Small intestine (tissue), 7 donors: ENCODE results near the gene IRF9. TPM values are rescaled to one million over a fixed set of nuclear protein-coding genes. Genes with fewer than 3 reads are reported as not detected.
"Not testable (repeated sequence)": the region's sequence is repeated elsewhere in the genome, so short reads cannot be mapped to it uniquely, and the experiment has no call there.

Source experiments
- DNase-seq, 2 donors: peaks; one replicate each; pipeline versions ENCODE4 v3.0.0 to v3.0.0-alpha.2; 2013
- FAIRE-seq: peaks from 2 replicates; lab custom pipeline; 2012; peaks lifted over from hg19 to GRCh38; lab: Jason Lieb, UNC
- H3K27ac ChIP-seq, 3 donors: one replicate each; pipeline ENCODE4 v1.5.1; 2013; ENCODE audit warnings: low read length in 2 of 3, mild to moderate bottlenecking in 2 of 3, control low read depth in 1 of 3, inconsistent platforms in 1 of 3, low read depth in 1 of 3, moderate library complexity in 1 of 3
- H3K27me3 ChIP-seq, 3 donors: one replicate each; pipeline ENCODE4 v1.6.1; 2013; ENCODE audit warnings: low read length in 3 of 3, inconsistent platforms in 1 of 3; ENCODE audit not compliant: control insufficient read depth in 3 of 3, insufficient read depth in 3 of 3
- H3K36me3 ChIP-seq, 3 donors: one replicate each; pipeline ENCODE4 v1.6.1; 2013; ENCODE audit warnings: low read length in 3 of 3, inconsistent platforms in 1 of 3, low read depth in 1 of 3, mild to moderate bottlenecking in 1 of 3, moderate library complexity in 1 of 3; ENCODE audit not compliant: control insufficient read depth in 3 of 3, insufficient read depth in 2 of 3
- H3K4me1 ChIP-seq, 3 donors: one replicate each; pipeline ENCODE4 v1.6.1; 2013; ENCODE audit warnings: low read length in 2 of 3, inconsistent platforms in 1 of 3, low read depth in 1 of 3, mild to moderate bottlenecking in 1 of 3, moderate library complexity in 1 of 3; ENCODE audit not compliant: control insufficient read depth in 3 of 3, insufficient read depth in 2 of 3
- H3K4me3 ChIP-seq, 3 donors: one replicate each; pipeline ENCODE4 v1.5.1; 2013; ENCODE audit warnings: low read length in 3 of 3, control low read depth in 1 of 3, inconsistent platforms in 1 of 3, low read depth in 1 of 3, mild to moderate bottlenecking in 1 of 3, moderate library complexity in 1 of 3
- H3K9me3 ChIP-seq, 2 donors: one replicate each; pipeline ENCODE4 v1.6.1; 2013; ENCODE audit warnings: low read depth in 1 of 2, low read length in 1 of 2; ENCODE audit not compliant: control insufficient read depth in 2 of 2, insufficient read depth in 1 of 2
- WGBS, 3 donors: extraction: QIAGEN DNeasy Blood & Tissue Kit; methylation state at CpG; one replicate each; pipeline ENCODE4 v1.1.7; 2013; 5-methylcytosine and 5-hydroxymethylcytosine counted together
- polyA plus RNA-seq, 4 donors: library from polyadenylated mRNA; stranded (reverse) in 3 of 4; unstranded in 1 of 4; fragments of 200-250 nt in 3 of 4; fragments of 120-200 nt in 1 of 4; gene quantifications; one replicate each; pipeline versions ENCODE4 v1.2.1 to v1.2.3, GENCODE V29; 2013
- donor health status: healthy with polysubstance abuse.
- donor health status: control.
- donor health status: control.
- donor health status: Bipolar disorder and iron deficiency.
- donor health status: healthy.

The IRF9 gene
- polyA plus RNA-seq, 4 donors, result 36.9 to 90.9 (median 63.3) TPM

- Histone ChIP-seq H3K36me3 (peaks cover 2 to 32% (median 2%) of the 10 kb centered on the region in 3 donors), H3K27ac (peak overlapping the region; percentile 93 to 99 (median 94)), H3K4me3 (peak overlapping the region; percentile 65 to 96 (median 86)), H3K9me3 (no peaks in the 10 kb centered on the region), H3K4me1 (peaks cover 0 to 26% (median 5%) of the 10 kb centered on the region in 3 donors), H3K27me3 (no peaks in the 10 kb centered on the region)
- no peak for FAIRE-seq
- DNase-seq, result no peak
- WGBS, 3 donors, result 29 to 58% (median 38%) methylated on average over 8 of the region's 8 CpGs
Measured at GRCh38 chr14:24194873-24195185, 33.8 kb downstream of the IRF9 start.

- FAIRE-seq (no peak), DNase-seq (peak; percentile 85 to 97)
- Histone ChIP-seq H3K27me3 (no peaks in the 10 kb centered on the region), H3K4me3 (peak within 1 kb of the TSS; percentile 65 to 96 (median 86)), H3K4me1 (peaks cover 0 to 26% (median 5%) of the 10 kb centered on the region in 3 donors), H3K36me3 (peaks cover 2 to 32% (median 2%) of the 10 kb centered on the region in 3 donors), H3K9me3 (no peaks in the 10 kb centered on the region), H3K27ac (peak within 1 kb of the TSS; percentile 93 to 99 (median 94))
- WGBS, 3 donors, result 0% methylated on average over 81 to 89 of the region's 89 CpGs
Measured at GRCh38 chr14:24195186-24196070, 34.4 kb downstream of the IRF9 start, which contains the start of gene TM9SF1. Gene TM9SF1, minus strand, starts transcription at chr14:24195441. Its CDS starts 422 bp downstream, at chr14:24195019.

- Histone ChIP-seq H3K9me3 (peaks cover 0 to 3% of the 10 kb centered on the region in 2 donors), H3K4me1 (peaks cover 0 to 26% (median 5%) of the 10 kb centered on the region in 3 donors), H3K4me3 (peak overlapping the region; percentile 65 to 96 (median 86)), H3K36me3 (peaks cover 2 to 34% (median 2%) of the 10 kb centered on the region in 3 donors), H3K27ac (peak overlapping the region; percentile 93 to 99 (median 94)), H3K27me3 (no peaks in the 10 kb centered on the region)
- 31 to 33% (median 32%) methylated on average over 33 of the region's 33 CpGs for WGBS, 3 donors
- FAIRE-seq (no peak), DNase-seq (peak; percentile 71 to 72)
Measured at GRCh38 chr14:24196071-24197055, 35.3 kb downstream of the IRF9 start.

GRCh38 chr14:24197056-24197450, 36.0 kb downstream of the IRF9 start:
- 77 to 97% (median 82%) methylated on average over 2 of the region's 2 CpGs for WGBS, 3 donors
- FAIRE-seq, result no peak
- Histone ChIP-seq H3K36me3 (peaks cover 0 to 34% (median 3%) of the 10 kb centered on the region in 3 donors), H3K27me3 (no peaks in the 10 kb centered on the region), H3K4me1 (peaks cover 0 to 26% (median 5%) of the 10 kb centered on the region in 3 donors), H3K9me3 (peaks cover 0 to 8% of the 10 kb centered on the region in 2 donors), H3K27ac (peak overlapping the region in 2 of 3 donors; percentile 65 to 94), H3K4me3 (peak overlapping the region in 1 of 3 donors; percentile 86)
- no peak for DNase-seq

- H3K27me3 ChIP-seq, result no peaks in the 10 kb centered on the region
- peak; percentile 44 to 68 for DNase-seq
Measured at GRCh38 chr14:24198814-24199524, 37.9 kb downstream of the IRF9 start.

GRCh38 chr14:24202538-24202937, 41.5 kb downstream of the IRF9 start:
- peaks cover 0 to 15% of the 10 kb centered on the region in 2 donors for H3K9me3 ChIP-seq
- not testable (repeated sequence) for DNase-seq, H3K27ac ChIP-seq, H3K27me3 ChIP-seq, FAIRE-seq, H3K4me3 ChIP-seq, H3K4me1 ChIP-seq
- H3K36me3 ChIP-seq, result peaks cover 2 to 46% (median 12%) of the 10 kb centered on the region in 3 donors
- WGBS, 3 donors, result 91 to 98% (median 97%) methylated on average over 8 of the region's 8 CpGs

More at GRCh38 chr14:24198814-24199524, 37.9 kb downstream of the IRF9 start:
- H3K4me1 ChIP-seq, result peaks cover 0 to 25% (median 5%) of the 10 kb centered on the region in 3 donors
- peaks cover 0 to 24% (median 3%) of the 10 kb centered on the region in 3 donors for H3K36me3 ChIP-seq
- peak overlapping the region in 2 of 3 donors; percentile 41 to 81 for H3K27ac ChIP-seq
- peaks cover 0 to 15% of the 10 kb centered on the region in 2 donors for H3K9me3 ChIP-seq
- WGBS, 3 donors, result 66 to 78% (median 77%) methylated on average over 7 of the region's 7 CpGs
- no peak overlapping the region for H3K4me3 ChIP-seq
- no peak for FAIRE-seq

GRCh38 chr14:24203249-24203886, 42.3 kb downstream of the IRF9 start:
- not testable (repeated sequence) for H3K4me1 ChIP-seq, H3K27ac ChIP-seq, DNase-seq, H3K4me3 ChIP-seq, H3K27me3 ChIP-seq, FAIRE-seq
- H3K36me3 ChIP-seq, result peaks cover 2 to 51% (median 12%) of the 10 kb centered on the region in 3 donors
- peaks cover 0 to 15% of the 10 kb centered on the region in 2 donors for H3K9me3 ChIP-seq
- 97 to 99% (median 98%) methylated on average over 13 to 16 of the region's 16 CpGs for WGBS, 3 donors
